ENCODE results near the gene FAM117B.

GRCh38 chr2:202605174-202605573, 29.6 kb upstream of the FAM117B start:
- no peak for TF ChIP-seq CTCF (IDR thresholded peaks at IDR 0.05)
- no peak for TF ChIP-seq POLR2A (IDR thresholded peaks at IDR 0.05)
- no peak for TF ChIP-seq POLR2AphosphoS5 (IDR thresholded peaks at IDR 0.05)
